IMR-90 (cell line): ENCODE results near the gene PRM3. TPM values are rescaled to one million over a fixed set of nuclear protein-coding genes. Genes with fewer than 3 reads are reported as not detected.

Experiments
- ATAC-seq: fragments of 200-7000 bp; cut with Tn5 transposase; 2 replicates; pipeline ENCODE4 v1.9.1; 2020; ENCODE audit warnings: low read depth, mild to moderate bottlenecking, moderate library complexity
- BruUV-seq: library from RNA; stranded (reverse); fragments of 400-500 nt; replicated peaks from 2 replicates; lab custom pipeline; 2021; lab: Mats Ljungman, UMichigan
- CTCF ChIA-PET: fragments of 300-600 bp; formaldehyde crosslinking; extraction: SDS; loops from one replicate; lab custom pipeline; 2021; ENCODE audit warnings: antibody characterized with exemption; lab: Yijun Ruan, JAX
- POLR2A ChIA-PET: fragments of 300-600 bp; sonication (Branson Sonifier 250); formaldehyde crosslinking; loops from one replicate; lab custom pipeline; 2022; ENCODE audit warnings: antibody characterized with exemption; ENCODE audit not compliant: unreplicated experiment; lab: Charles Lee
- DNase-seq: peaks from one replicate; pipeline ENCODE4 v3.0.0; 2013
- H2AFZ ChIP-seq: replicated peaks from 2 replicates; pipeline ENCODE3; 2013; ENCODE audit warnings: low read length, mild to moderate bottlenecking; ENCODE audit not compliant: poor library complexity
- H2AK5ac ChIP-seq: 2 replicates; pipeline ENCODE4 v1.6.1; 2013; ENCODE audit warnings: low read depth, low read length, inconsistent platforms
- H2AK9ac ChIP-seq: replicated peaks from 2 replicates; pipeline ENCODE3; 2013; ENCODE audit warnings: mild to moderate bottlenecking, low read depth, low read length, moderate library complexity; ENCODE audit not compliant: poor library complexity
- H2BK120ac ChIP-seq: 2 replicates; pipeline ENCODE4 v1.6.1; 2013; ENCODE audit warnings: low read depth, low read length, inconsistent platforms
- H2BK15ac ChIP-seq: 3 replicates; pipeline ENCODE4 v1.6.1; 2013; ENCODE audit warnings: low read depth, low read length, inconsistent platforms
- H2BK20ac ChIP-seq: 2 replicates; pipeline ENCODE4 v1.6.1; 2013; ENCODE audit warnings: low read depth, mild to moderate bottlenecking, inconsistent platforms, low read length, moderate library complexity
- H2BK5ac ChIP-seq: 2 replicates; pipeline ENCODE4 v1.6.1; 2013; ENCODE audit warnings: mild to moderate bottlenecking, low read depth, low read length, inconsistent platforms; ENCODE audit not compliant: poor library complexity, severe bottlenecking
- H3K14ac ChIP-seq: replicated peaks from 2 replicates; pipeline ENCODE4 v1.6.1; 2013; ENCODE audit warnings: low read depth, low read length, inconsistent platforms
- H3K18ac ChIP-seq: 2 replicates; pipeline ENCODE4 v1.6.1; 2013; ENCODE audit warnings: low read depth, low read length, control low read depth
- H3K23ac ChIP-seq: 2 replicates; pipeline ENCODE4 v1.6.1; 2013; ENCODE audit warnings: low read depth, low read length, inconsistent platforms
- H3K27ac ChIP-seq: 2 replicates; pipeline ENCODE4 v1.5.1; 2013; ENCODE audit warnings: mild to moderate bottlenecking, control low read depth, low read length; ENCODE audit not compliant: insufficient read depth
- H3K27me3 ChIP-seq: 2 replicates; pipeline ENCODE4 v1.6.1; 2013; ENCODE audit warnings: low read length; ENCODE audit not compliant: control insufficient read depth, insufficient read depth
- H3K36me3 ChIP-seq: 2 replicates; pipeline ENCODE4 v1.6.1; 2013; ENCODE audit warnings: low read length, mixed read lengths; ENCODE audit not compliant: control insufficient read depth, insufficient read depth
- H3K4ac ChIP-seq: 2 replicates; pipeline ENCODE4 v1.6.1; 2013; ENCODE audit warnings: low read depth, low read length, inconsistent platforms
- H3K4me1 ChIP-seq: 2 replicates; pipeline ENCODE4 v1.6.1; 2013; ENCODE audit warnings: low read length, mixed read lengths; ENCODE audit not compliant: control insufficient read depth, insufficient read depth
- H3K4me2 ChIP-seq: 2 replicates; pipeline ENCODE4 v1.6.1; 2013; ENCODE audit warnings: low read depth, mild to moderate bottlenecking, control low read depth, low read length, moderate library complexity
- H3K4me3 ChIP-seq: 2 replicates; pipeline ENCODE4 v1.5.1; 2013; ENCODE audit warnings: low read depth, mild to moderate bottlenecking, control low read depth, low read length, moderate library complexity; ENCODE audit not compliant: insufficient read depth
- H3K56ac ChIP-seq: 2 replicates; pipeline ENCODE4 v1.6.1; 2013; ENCODE audit warnings: low read length, inconsistent platforms; ENCODE audit not compliant: insufficient read depth; ENCODE audit errors: extremely low read depth
- H3K79me1 ChIP-seq, 2 experiments: 2 replicates each; pipeline ENCODE4 v1.6.1; 2013; ENCODE audit warnings: low read length in 2 of 2, inconsistent platforms in 1 of 2, low read depth in 1 of 2
- H3K9ac ChIP-seq: 2 replicates; pipeline ENCODE4 v1.6.1; 2013; ENCODE audit warnings: low read depth, low read length, control low read depth
- H3K9me1 ChIP-seq: 2 replicates; pipeline ENCODE4 v1.6.1; 2013; ENCODE audit warnings: low read length, inconsistent platforms; ENCODE audit not compliant: insufficient read depth
- H3K9me3 ChIP-seq: 2 replicates; pipeline ENCODE4 v1.6.1; 2013; ENCODE audit warnings: low read length; ENCODE audit not compliant: control insufficient read depth, insufficient read depth
- H4K20me1 ChIP-seq: 2 replicates; pipeline ENCODE4 v1.6.1; 2013; ENCODE audit warnings: low read length, inconsistent platforms; ENCODE audit not compliant: insufficient read depth
- H4K5ac ChIP-seq: 2 replicates; pipeline ENCODE4 v1.6.1; 2013; ENCODE audit warnings: mild to moderate bottlenecking, low read depth, low read length, control low read depth
- H4K8ac ChIP-seq, 2 experiments: 2 replicates each; pipeline ENCODE4 v1.6.1; 2013; ENCODE audit warnings: low read depth in 2 of 2, low read length in 2 of 2, control low read depth in 1 of 2, inconsistent platforms in 1 of 2
- H4K91ac ChIP-seq: 2 replicates; pipeline ENCODE4 v1.6.1; 2013; ENCODE audit warnings: low read depth, low read length, inconsistent platforms; ENCODE audit not compliant: insufficient read depth
- BHLHE40 ChIP-seq: fragments of 150-350 bp; IDR thresholded peaks from 2 replicates; pipeline ENCODE4 v1.6.1; 2016; ENCODE audit warnings: mild to moderate bottlenecking, low read depth, low read length
- CEBPB ChIP-seq: IDR thresholded peaks from 2 replicates; pipeline ENCODE4 v1.6.1; 2012; ENCODE audit warnings: low read depth, low read length, improper control_type of control experiment
- CHD1 ChIP-seq: IDR thresholded peaks from 2 replicates; pipeline ENCODE4 v1.6.1; 2012; ENCODE audit warnings: low read depth, low read length, improper control_type of control experiment
- MAFK ChIP-seq: IDR thresholded peaks from 2 replicates; pipeline ENCODE4 v1.6.1; 2012; ENCODE audit warnings: low read depth, low read length, improper control_type of control experiment
- MAZ ChIP-seq: IDR thresholded peaks from 2 replicates; pipeline ENCODE4 v1.6.1; 2012; ENCODE audit warnings: low read depth, mild to moderate bottlenecking, low read length, improper control_type of control experiment, moderate library complexity, borderline replicate concordance
- NFE2L2 ChIP-seq: fragments of 150-350 bp; IDR thresholded peaks from 2 replicates; pipeline ENCODE4 v1.6.1; 2016; ENCODE audit warnings: low read depth, mild to moderate bottlenecking, low read length
- RAD21 ChIP-seq: IDR thresholded peaks from 2 replicates; pipeline ENCODE4 v1.6.1; 2012; ENCODE audit warnings: low read length, improper control_type of control experiment
- RCOR1 ChIP-seq: IDR thresholded peaks from 2 replicates; pipeline ENCODE4 v1.6.1; 2012; ENCODE audit warnings: mild to moderate bottlenecking, low read length, improper control_type of control experiment; ENCODE audit not compliant: insufficient replicate concordance
- SMC3 ChIP-seq: fragments of 150-350 bp; IDR thresholded peaks from 2 replicates; pipeline ENCODE4 v1.6.1; 2016; ENCODE audit warnings: low read depth, mild to moderate bottlenecking, antibody characterized with exemption, low read length, moderate library complexity
- WGBS, 2 experiments: methylation state at CpG; one replicate each; pipeline versions ENCODE4 v1.1.5 to v1.1.7; 2013; ENCODE audit warnings: missing lambda C conversion rate in 2 of 2; ENCODE audit not compliant: insufficient read length in 1 of 2; ENCODE audit errors: extremely low coverage in 2 of 2; 5-methylcytosine and 5-hydroxymethylcytosine counted together
- dilution Hi-C: fragments of 300-500 bp; cut with HindIII; formaldehyde crosslinking; loops from one replicate; pipeline ENCODE4 v1.14.3; 2018; ENCODE audit warnings: low sequenced_read_pairs; ENCODE audit not compliant: unreplicated experiment
- in situ Hi-C: fragments of 300-500 bp; cut with MboI; formaldehyde crosslinking; loops from 3 replicates; pipeline ENCODE4 v1.14.3; 2019; ENCODE audit warnings: low sequenced_read_pairs, inconsistent platforms, mixed read lengths
- intact Hi-C: fragments of 100-400 bp; cut with micrococcal nuclease; formaldehyde crosslinking; loops from 2 replicates; pipeline ENCODE4 v1.10.0; 2022
- polyA plus RNA-seq, 3 experiments: library from polyadenylated mRNA; depleted of rRNA; stranded (reverse); fragments of >200 nt; gene quantifications; 2 replicates each; pipeline ENCODE4 v1.2.3, GENCODE V29; 2012; ENCODE audit warnings: low replicate concordance in 1 of 3
- total RNA-seq: library from RNA; depleted of rRNA; stranded (reverse); fragments of >200 nt; gene quantifications from 2 replicates; pipeline ENCODE4 v1.2.3, GENCODE V29; 2012

PRM3 gene
- total and polyA plus RNA-seq, 2 of the 4 experiments (the other 2 are of a cell fraction), result not detected

- Histone ChIP-seq H3K4ac (no peak overlapping the region), H3K14ac (no peak overlapping the region), H3K9me3 (no peaks in the 10 kb centered on the region), H2AK5ac (no peak overlapping the region), H2BK5ac (no peak overlapping the region), H2BK20ac (no peak overlapping the region), H3K23ac (no peak overlapping the region), H4K8ac (no peak overlapping the region), H3K4me3 (no peak overlapping the region), H4K5ac (no peak overlapping the region), H3K36me3 (no peaks in the 10 kb centered on the region), H3K79me1 (no peaks in the 10 kb centered on the region), H3K4me1 (peaks cover 4% of the 10 kb centered on the region; the same call in 1 of the 2 replicates), H2BK15ac (no peak overlapping the region), H3K27me3 (no peaks in the 10 kb centered on the region; the same call in 1 of the 2 replicates), H2AK9ac (no peak overlapping the region), H3K18ac (no peak overlapping the region), H2BK120ac (no peak overlapping the region), H2AFZ (no peak overlapping the region), H3K4me2 (no peak overlapping the region), H4K20me1 (no peaks in the 10 kb centered on the region), H4K91ac (no peak overlapping the region), H3K27ac (no peak overlapping the region), H3K56ac (no peak overlapping the region), H3K9ac (no peak overlapping the region), H3K9me1 (no peaks in the 10 kb centered on the region)
- no peak for TF ChIP-seq CHD1
- TF ChIP-seq RAD21, result no peak
- no peak for TF ChIP-seq MAFK
- no peak for TF ChIP-seq RCOR1
- TF ChIP-seq SMC3, result no peak
- TF ChIP-seq CEBPB, result no peak
- no peak for TF ChIP-seq MAZ
- no peak for TF ChIP-seq BHLHE40
- no peak for TF ChIP-seq NFE2L2
- DNase-seq (no peak), ATAC-seq (no peak)
- ChIA-PET POLR2A (no interaction called here), CTCF (no interaction called here)
- dilution Hi-C loops, result no loop called here
- 80% methylated on average over 4 of the region's 4 CpGs; no CpG with 5 or more reads in 1 of the 2 experiments for WGBS, 2 experiments
- intact Hi-C loops, result no loop called here
- in situ Hi-C loops, result no loop called here
- BruUV-seq, result no TSS peak
Observed at GRCh38 chr16:11229906-11230305, 43.5 kb downstream of the PRM3 start.
